Gastroesophageal sphincter (tissue), 4 donors: Measurements from ENCODE around the gene RITA1. TPM values are rescaled to one million over a fixed set of nuclear protein-coding genes. Genes with fewer than 3 reads are reported as not detected.
"Not testable (repeated sequence)": the region's sequence is repeated elsewhere in the genome, so short reads cannot be mapped to it uniquely, and the experiment has no call there.

Experiments
- ATAC-seq: fragments of 150-250 bp; one replicate; pipeline ENCODE4 v1.9.1; 2016; ENCODE audit warnings: mild to moderate bottlenecking, moderate library complexity
- H3K27ac ChIP-seq, 4 donors: fragments of 200-600 bp; sonication (generic) in 3 of 4; 1 replicate in 3 of 4; 2 replicates in 1 of 4; pipeline ENCODE4 v1.5.1; 2016 to 2019
- H3K27me3 ChIP-seq: fragments of 200-600 bp; sonication (generic); one replicate; pipeline ENCODE4 v1.5.1; 2019
- H3K36me3 ChIP-seq, 2 donors: fragments of 200-600 bp; sonication (generic); one replicate each; pipeline ENCODE4 v1.5.1; 2019; ENCODE audit warnings: control low read depth in 1 of 2
- H3K4me1 ChIP-seq, 3 donors: fragments of 200-600 bp; sonication (generic); 1 replicate in 2 of 3; 2 replicates in 1 of 3; pipeline ENCODE4 v1.5.1; 2016 to 2019; ENCODE audit warnings: control low read depth in 2 of 3
- H3K4me3 ChIP-seq, 2 donors: fragments of 200-600 bp; sonication (generic); one replicate each; pipeline ENCODE4 v1.5.1; 2019; ENCODE audit warnings: mild to moderate bottlenecking in 1 of 2, moderate library complexity in 1 of 2
- H3K9me3 ChIP-seq, 3 donors: fragments of 200-600 bp; sonication (generic); one replicate each; pipeline ENCODE4 v1.5.1; 2017 to 2019; ENCODE audit warnings: control low read depth in 2 of 3
- CTCF ChIP-seq, 4 experiments: fragments of 200-600 bp in 2 of 4; fragments of 450-650 bp in 2 of 4; sonication (generic) in 1 of 4; IDR thresholded peaks; one replicate each; pipeline ENCODE4 v1.5.1; 2017 to 2019; ENCODE audit warnings: antibody characterized with exemption in 4 of 4, mild to moderate bottlenecking in 2 of 4, moderate library complexity in 2 of 4
- EP300 ChIP-seq: sonication (generic); formaldehyde crosslinking; IDR thresholded peaks from one replicate; pipeline ENCODE4 v1.6.1; 2017; ENCODE audit warnings: antibody characterized with exemption, mild to moderate bottlenecking
- POLR2A ChIP-seq, 2 donors: fragments of 450-650 bp; IDR thresholded peaks; one replicate each; pipeline ENCODE4 v1.6.1; 2017; ENCODE audit warnings: antibody characterized with exemption in 2 of 2, mild to moderate bottlenecking in 2 of 2, moderate library complexity in 1 of 2
- POLR2AphosphoS5 ChIP-seq: sonication (generic); formaldehyde crosslinking; IDR thresholded peaks from one replicate; pipeline ENCODE4 v1.6.1; 2017; ENCODE audit warnings: antibody characterized with exemption
- WGBS, 2 donors: methylation state at CpG; one replicate each; pipeline ENCODE4 v1.1.5; 2018; ENCODE audit warnings: low coverage in 1 of 2; 5-methylcytosine and 5-hydroxymethylcytosine counted together
- total RNA-seq, 4 donors: library from RNA; depleted of rRNA; stranded (reverse); fragments of >200 nt; gene quantifications; one replicate each; pipeline ENCODE4 v1.1.0, GENCODE V29; 2016

The RITA1 gene
- total RNA-seq, 4 donors from 2014 or later: 12.3 to 22.8 (median 16.6) TPM

GRCh38 chr12:113201187-113202177 is 16.0 kb downstream of the RITA1 start:
- H3K9me3 ChIP-seq: no peaks in the 10 kb centered on the region
- 100% methylated on average over 2 of the region's 14 CpGs; no CpG with 5 or more reads in 1 of the 2 donors for WGBS, 2 donors
- H3K27ac ChIP-seq: no peak overlapping the region
- no peaks in the 10 kb centered on the region for H3K27me3 ChIP-seq
- no peak overlapping the region for H3K4me3 ChIP-seq
- no peak for ATAC-seq
- no peak for TF ChIP-seq EP300
- no peak for TF ChIP-seq POLR2AphosphoS5
- no peak for TF ChIP-seq CTCF (IDR thresholded peaks at IDR 0.05)
- TF ChIP-seq POLR2A (IDR thresholded peaks at IDR 0.05): no peak
- no peaks in the 10 kb centered on the region for H3K36me3 ChIP-seq
- H3K4me1 ChIP-seq: peaks cover 0 to 13% (median 0%) of the 10 kb centered on the region in 3 donors

- no peak overlapping the region for H3K4me3 ChIP-seq
- ATAC-seq: no peak
Observed at GRCh38 chr12:113202300-113203075, 17.0 kb downstream of the RITA1 start.

GRCh38 chr12:113203852-113204760 is 18.6 kb downstream of the RITA1 start:
- ATAC-seq: no peak
- WGBS, 2 donors: 83 to 96% methylated on average over 1 to 7 of the region's 8 CpGs
- H3K27ac ChIP-seq: no peak overlapping the region
- no peak overlapping the region for H3K4me3 ChIP-seq
- H3K36me3 ChIP-seq: no peaks in the 10 kb centered on the region
- H3K9me3 ChIP-seq: no peaks in the 10 kb centered on the region
- no peaks in the 10 kb centered on the region for H3K27me3 ChIP-seq
- no peak for TF ChIP-seq EP300
- TF ChIP-seq POLR2A (IDR thresholded peaks at IDR 0.05): no peak
- no peak for TF ChIP-seq CTCF (IDR thresholded peaks at IDR 0.05)
- TF ChIP-seq POLR2AphosphoS5: no peak
- H3K4me1 ChIP-seq: peaks cover 0 to 5% (median 0%) of the 10 kb centered on the region in 3 donors

More at GRCh38 chr12:113202300-113203075, 17.0 kb downstream of the RITA1 start:
- no peaks in the 10 kb centered on the region for H3K9me3 ChIP-seq
- TF ChIP-seq EP300 (no peak), CTCF (IDR thresholded peaks at IDR 0.05) (no peak), POLR2AphosphoS5 (no peak), POLR2A (IDR thresholded peaks at IDR 0.05) (no peak)
- 80% methylated on average over 1 of the region's 4 CpGs; no CpG with 5 or more reads in 1 of the 2 donors for WGBS, 2 donors
- no peaks in the 10 kb centered on the region for H3K27me3 ChIP-seq
- H3K4me1 ChIP-seq: peaks cover 0 to 5% (median 0%) of the 10 kb centered on the region in 3 donors
- H3K27ac ChIP-seq: no peak overlapping the region
- H3K36me3 ChIP-seq: no peaks in the 10 kb centered on the region

- TF ChIP-seq EP300 (no peak), POLR2A (IDR thresholded peaks at IDR 0.05) (no peak), CTCF (IDR thresholded peaks at IDR 0.05) (no peak), POLR2AphosphoS5 (no peak)
- no peak overlapping the region for H3K4me3 ChIP-seq
- H3K36me3 ChIP-seq: no peaks in the 10 kb centered on the region
- no peak overlapping the region for H3K27ac ChIP-seq
- H3K9me3 ChIP-seq: no peaks in the 10 kb centered on the region
- ATAC-seq: no peak
- peaks cover 0 to 5% (median 0%) of the 10 kb centered on the region in 3 donors for H3K4me1 ChIP-seq
- WGBS, 2 donors: 82 to 92% methylated on average over 3 of the region's 3 CpGs
- H3K27me3 ChIP-seq: no peaks in the 10 kb centered on the region
Observed at GRCh38 chr12:113204804-113205203, 19.3 kb downstream of the RITA1 start.

GRCh38 chr12:113206802-113207201 is 21.3 kb downstream of the RITA1 start:
- not testable (repeated sequence) for H3K27ac ChIP-seq, H3K9me3 ChIP-seq, H3K27me3 ChIP-seq, H3K36me3 ChIP-seq, H3K4me3 ChIP-seq, H3K4me1 ChIP-seq, ATAC-seq
- 93 to 100% methylated on average over 1 to 3 of the region's 5 CpGs for WGBS, 2 donors
